WI38 (cell line): ENCODE measurements around the gene MB.

Experiments
- H3K4me3 ChIP-seq: 2 replicates; pipeline ENCODE4 v1.5.1; 2011; ENCODE audit warnings: low read depth, mild to moderate bottlenecking, control low read depth, low read length
- TF ChIP-seq, protein P1 (sequence below): IDR thresholded peaks from 2 replicates; pipeline ENCODE4 v1.5.1; 2012; ENCODE audit warnings: low read depth, mild to moderate bottlenecking, control low read depth, low read length

Gene MB

DNA sequence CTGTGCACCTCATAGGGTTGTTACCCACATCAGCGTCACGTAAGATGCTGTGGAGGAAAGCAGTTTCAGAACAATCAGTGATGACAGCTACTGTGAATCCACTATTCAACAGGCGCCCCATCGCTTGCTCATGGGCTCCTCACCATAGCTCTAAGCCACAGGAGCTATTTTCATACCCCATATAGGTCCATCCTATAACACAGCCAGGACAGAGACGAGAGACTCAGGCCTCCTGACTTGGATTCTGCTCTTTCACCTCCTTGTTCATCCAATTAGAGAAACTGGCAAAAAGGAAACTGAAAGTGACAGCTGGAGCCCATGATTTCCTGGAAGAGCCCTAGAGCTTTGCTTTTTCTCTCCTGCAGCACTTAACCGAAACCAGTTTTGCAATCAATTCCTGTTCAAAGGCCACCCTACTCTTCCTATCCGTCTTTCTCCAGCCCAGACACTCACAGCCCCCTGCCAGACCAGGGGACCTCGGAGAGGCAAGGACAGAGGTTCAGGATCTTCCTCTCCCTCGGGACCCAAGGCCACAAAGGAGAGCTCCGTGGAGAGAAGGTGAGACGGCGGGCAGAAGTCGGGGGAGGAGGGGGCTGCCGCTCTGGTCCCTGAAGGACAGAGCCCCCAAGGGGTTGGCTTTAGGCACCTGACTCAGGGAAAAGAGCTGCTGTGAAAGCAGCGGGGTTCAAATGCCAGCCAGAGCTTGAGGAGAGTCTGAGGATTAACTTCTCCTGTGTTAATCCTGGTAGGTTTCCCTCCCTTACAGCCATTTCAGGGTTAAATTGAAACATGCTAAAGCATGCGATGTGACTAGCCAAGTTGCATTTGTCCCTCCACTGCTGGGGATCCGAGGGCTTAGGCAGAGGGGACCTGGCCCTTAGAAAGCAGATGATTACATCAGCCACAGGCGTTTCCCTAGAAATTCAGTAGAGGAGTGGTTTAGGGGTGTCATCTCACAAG, 31.2 kb upstream of the MB start, which contains the start of gene APOL6:
TSS of gene APOL6 (plus strand) at position 381 of the 960 bp plus-strand sequence. CDS start 7,980 bp downstream, outside the sequence.
- H3K4me3 ChIP-seq: peak within 1 kb of the TSS; percentile 81
- TF ChIP-seq, protein P1, sequence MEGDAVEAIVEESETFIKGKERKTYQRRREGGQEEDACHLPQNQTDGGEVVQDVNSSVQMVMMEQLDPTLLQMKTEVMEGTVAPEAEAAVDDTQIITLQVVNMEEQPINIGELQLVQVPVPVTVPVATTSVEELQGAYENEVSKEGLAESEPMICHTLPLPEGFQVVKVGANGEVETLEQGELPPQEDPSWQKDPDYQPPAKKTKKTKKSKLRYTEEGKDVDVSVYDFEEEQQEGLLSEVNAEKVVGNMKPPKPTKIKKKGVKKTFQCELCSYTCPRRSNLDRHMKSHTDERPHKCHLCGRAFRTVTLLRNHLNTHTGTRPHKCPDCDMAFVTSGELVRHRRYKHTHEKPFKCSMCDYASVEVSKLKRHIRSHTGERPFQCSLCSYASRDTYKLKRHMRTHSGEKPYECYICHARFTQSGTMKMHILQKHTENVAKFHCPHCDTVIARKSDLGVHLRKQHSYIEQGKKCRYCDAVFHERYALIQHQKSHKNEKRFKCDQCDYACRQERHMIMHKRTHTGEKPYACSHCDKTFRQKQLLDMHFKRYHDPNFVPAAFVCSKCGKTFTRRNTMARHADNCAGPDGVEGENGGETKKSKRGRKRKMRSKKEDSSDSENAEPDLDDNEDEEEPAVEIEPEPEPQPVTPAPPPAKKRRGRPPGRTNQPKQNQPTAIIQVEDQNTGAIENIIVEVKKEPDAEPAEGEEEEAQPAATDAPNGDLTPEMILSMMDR: no peak

DNA sequence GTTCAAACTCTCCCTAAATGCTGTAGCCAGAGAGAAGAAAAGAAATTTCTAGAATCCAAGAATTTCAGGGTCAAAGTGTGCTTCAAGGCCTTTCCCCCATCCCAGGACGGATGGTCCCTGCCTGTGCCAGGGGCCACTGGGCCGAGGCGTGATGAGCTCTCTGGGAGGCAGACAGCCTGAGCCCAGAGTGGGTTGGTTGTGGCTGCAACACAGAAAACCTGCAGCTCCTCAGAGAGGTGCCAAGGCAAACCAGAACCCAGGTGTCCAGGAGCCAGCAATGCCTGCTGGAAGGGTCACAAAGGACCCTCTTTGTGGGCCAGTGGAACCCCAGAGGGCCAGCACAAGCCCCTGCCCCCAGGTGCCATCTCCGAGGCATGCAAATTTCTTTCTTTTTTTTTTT, 28.5 kb upstream of the MB start:
- TF ChIP-seq, protein P1: no peak
- H3K4me3 ChIP-seq: no peak overlapping the region

DNA sequence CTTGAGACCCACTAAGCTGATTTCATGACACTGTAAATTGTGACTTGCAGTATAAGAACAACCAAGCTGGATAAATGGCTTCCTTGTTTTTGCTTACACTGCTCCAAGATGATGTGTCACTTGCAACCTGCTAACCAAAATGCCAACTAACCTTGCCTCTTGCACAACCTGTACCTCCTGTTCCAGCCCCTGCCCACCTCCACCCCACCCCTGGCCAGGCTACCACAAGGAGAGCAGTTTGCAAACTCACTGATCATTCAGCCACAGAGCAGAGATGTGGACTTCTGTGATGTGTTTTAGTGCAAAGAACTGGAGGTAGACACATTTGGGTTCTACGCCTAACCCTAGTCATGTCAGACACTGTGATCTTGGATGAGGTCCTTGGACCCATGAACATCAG, 26.9 kb upstream of the MB start:
- H3K4me3 ChIP-seq: no peak overlapping the region

DNA sequence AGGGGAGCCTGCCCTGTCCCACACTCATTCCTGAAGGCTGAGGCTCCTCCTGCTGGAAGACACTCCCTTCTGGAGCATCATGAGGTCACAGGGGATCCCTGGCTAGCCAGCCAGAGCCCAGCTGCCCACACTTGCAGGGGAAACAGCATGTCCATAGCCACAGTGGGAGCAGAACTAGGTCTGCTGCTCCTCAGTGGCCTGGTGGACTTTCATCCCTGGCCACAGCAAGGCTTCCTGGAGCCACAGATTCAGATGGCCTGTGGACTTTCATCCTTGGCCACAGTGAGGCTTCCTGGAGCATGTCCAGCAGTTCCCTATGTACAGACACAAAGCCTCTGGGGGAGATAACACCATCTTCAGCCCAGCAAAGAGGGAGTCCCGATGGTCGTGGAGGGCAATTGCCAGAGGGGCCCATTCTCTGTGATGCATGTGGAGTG, 25.2 kb upstream of the MB start:
- H3K4me3 ChIP-seq: no peak overlapping the region
- TF ChIP-seq, protein P1: no peak

More for the DNA sequence above, 26.9 kb upstream of the MB start:
- TF ChIP-seq, protein P1: no peak

DNA sequence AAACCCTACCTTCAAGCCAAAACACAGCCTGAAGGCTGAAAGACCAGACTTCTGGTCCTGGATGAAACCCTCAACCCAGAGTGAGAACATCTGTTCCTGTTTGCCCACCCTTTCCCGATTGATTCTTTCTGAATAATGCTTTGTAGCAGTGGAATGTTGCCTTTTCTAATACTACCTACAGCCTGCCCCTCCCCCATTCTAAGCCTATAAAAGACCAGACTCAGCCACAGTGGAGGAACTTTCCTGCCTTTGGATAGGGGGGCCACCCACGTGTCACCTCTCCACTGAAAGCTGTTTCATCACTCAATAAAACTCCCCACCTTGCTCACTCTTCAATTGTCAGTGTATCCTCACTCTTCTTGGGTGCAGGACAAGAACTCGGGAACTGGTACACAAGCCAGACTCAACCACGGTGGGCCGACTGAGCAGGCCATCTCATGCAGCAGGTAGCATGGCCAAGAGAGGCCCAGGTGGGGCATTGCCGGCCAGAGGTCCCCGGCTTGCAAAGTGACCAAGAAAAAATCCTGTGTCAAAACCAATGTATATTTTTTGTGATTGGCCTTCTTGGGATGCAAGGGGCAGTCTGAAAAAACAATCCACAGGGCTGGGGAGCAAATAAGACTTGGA, 24.5 kb upstream of the MB start:
- no peak overlapping the region for H3K4me3 ChIP-seq
- TF ChIP-seq, protein P1: no peak

DNA sequence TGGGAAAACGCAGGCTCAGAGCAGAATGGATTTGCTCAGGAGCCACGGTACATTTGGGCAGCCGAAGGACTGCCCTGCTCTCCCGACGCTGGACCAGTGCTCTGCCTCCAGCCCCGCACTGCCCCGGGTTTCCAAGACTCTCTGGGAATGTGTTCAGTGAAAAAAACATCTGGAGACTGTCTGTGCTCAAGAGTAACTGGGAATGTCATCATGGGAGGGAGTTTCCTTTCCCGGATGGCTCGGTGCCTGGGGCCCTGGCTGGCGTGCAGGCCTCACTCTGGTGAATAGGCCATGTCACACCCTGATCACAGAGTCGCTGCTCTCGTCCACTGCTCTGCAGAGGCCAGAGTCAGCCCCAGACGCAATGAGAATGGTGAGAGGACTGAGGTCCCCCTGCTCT, 21.3 kb upstream of the MB start:
- H3K4me3 ChIP-seq: no peak overlapping the region
- TF ChIP-seq, protein P1: no peak

DNA sequence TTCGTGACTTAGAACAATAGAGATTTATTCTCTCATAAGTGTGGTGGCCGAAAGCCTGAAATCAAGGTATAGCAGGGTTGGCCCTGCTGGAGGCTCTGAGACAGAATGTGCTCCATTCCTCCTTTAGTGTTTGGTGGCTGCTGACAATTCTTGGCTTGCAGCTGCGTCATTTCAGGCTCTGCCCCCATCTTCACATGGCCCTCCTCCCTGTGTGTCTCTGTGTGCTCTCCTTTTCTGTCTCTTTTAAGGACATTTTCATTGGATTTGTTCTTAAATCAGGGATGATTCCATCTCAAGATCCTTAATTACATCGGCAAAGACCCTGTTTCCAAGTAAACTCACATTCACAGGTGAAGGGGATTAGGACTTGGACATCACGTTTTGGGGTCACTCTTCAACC, 20.9 kb upstream of the MB start:
- TF ChIP-seq, protein P1: no peak
- H3K4me3 ChIP-seq: no peak overlapping the region
